Activated CD4-positive, alpha-beta T cell treated with anti-CD3 and anti-CD28 coated beads for 1 hour (primary cell): ENCODE measurements around the gene LIN28A.

Source experiments
- DNase-seq: peaks from one replicate; pipeline ENCODE4 v3.0.0-alpha.2; 2020

Gene LIN28A

DNA sequence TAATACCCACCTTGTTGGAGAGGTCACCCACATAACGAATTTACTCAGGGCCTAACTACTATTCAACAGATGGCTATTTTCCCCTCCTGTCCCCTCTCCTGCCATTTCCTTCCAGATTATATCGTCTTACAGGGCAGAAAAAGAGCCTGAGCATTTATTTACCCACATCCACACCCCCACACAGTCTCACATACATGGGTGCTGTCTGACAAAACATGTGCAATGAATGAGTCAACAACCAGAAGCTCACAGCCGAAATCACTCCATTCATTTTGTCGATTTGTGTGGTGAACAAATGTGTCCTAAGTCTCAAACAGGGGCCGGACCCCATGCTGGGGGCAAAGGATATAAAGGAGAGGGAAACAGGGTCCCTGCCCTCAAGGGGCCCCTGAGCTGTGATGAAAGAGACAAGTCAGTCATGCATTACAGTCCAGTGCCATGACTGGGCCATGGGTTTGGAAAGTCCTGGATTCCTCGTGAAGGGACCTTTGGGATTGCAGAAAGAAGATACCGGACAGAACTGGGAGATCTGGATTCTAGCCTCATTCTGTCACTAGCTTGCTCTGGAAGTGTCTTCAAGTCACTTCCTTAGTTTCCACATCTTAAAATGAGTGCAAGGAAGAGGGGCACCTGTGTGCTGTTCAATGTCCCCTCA lies 21.7 kb upstream of the LIN28A start:
- DNase-seq, result no peak

- no peak for DNase-seq
These were observed 20.9 kb upstream of the LIN28A start for GRCh38 chr1:26389604-26390247.

DNA sequence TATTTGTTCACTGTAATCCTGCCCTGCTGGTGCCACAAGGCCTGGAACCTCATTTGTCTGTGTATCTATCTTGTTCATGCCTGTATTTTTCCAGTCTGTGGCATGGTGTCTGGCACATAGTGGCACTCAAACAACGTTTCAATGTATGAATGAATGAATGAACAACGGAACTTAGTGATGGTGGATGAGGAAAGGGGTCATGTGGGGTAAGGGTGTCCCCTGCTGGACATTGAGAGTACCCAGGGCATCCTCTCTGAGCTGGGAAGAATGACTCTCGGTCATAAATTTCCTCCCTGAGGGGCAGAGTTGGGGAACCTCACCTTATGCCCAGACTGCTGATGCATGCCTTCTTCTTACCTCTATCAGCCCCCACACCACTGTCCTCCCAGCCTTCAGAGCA lies 19.2 kb upstream of the LIN28A start:
- DNase-seq, result no peak

DNA sequence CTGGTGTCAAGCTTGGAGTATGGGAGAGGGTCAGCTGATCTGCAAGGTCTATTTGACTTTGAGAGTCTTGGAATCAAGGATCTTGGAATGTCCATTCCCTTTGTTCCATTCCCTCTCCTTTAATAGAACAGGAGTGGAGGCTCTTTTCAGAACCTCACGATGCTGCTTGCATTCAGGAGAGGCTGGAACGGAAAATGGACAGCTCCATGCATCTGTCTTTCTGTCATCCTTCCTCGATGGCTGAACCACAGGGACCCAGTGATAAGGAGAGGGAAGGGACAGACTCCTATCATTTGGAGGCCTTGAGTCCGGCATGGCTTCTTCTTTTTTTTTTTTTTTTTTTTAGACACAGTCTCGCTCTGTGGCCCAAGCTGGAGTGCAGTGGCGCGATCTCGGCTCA lies 14.9 kb upstream of the LIN28A start:
- DNase-seq, result no peak

GRCh38 chr1:26399034-26399433 lies 11.6 kb upstream of the LIN28A start:
- no peak for DNase-seq

DNA sequence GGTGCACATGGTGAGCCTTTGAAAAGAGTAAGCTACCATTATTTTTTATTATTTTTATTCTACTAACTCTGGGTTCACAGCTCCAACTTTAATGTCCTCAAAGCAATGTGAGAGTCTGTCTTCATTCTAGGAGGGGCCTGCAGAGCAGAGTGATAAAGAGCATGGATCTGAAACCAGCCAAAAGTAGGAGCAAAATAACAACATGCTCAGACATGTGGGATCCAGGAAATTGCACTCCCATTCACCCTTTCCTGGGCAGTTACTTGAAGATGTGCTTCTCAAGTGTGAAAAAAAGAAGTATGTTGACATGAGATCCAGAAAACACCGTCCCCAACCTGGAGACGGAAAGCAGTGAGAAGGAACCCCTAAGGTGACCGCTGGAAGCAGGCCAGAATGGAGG lies 8.7 kb upstream of the LIN28A start:
- DNase-seq, result no peak

GRCh38 chr1:26403656-26404055 lies 7.0 kb upstream of the LIN28A start:
- DNase-seq, result no peak

GRCh38 chr1:26404641-26405040 lies 6.0 kb upstream of the LIN28A start:
- DNase-seq, result no peak

- no peak for DNase-seq
These were observed 5.2 kb upstream of the LIN28A start for GRCh38 chr1:26405281-26405915.

- DNase-seq, result peak; percentile 68
These were observed 2.0 kb upstream of the LIN28A start for GRCh38 chr1:26408604-26409003.

GRCh38 chr1:26409191-26409807 lies 1.3 kb upstream of the LIN28A start:
- no peak for DNase-seq

DNA sequence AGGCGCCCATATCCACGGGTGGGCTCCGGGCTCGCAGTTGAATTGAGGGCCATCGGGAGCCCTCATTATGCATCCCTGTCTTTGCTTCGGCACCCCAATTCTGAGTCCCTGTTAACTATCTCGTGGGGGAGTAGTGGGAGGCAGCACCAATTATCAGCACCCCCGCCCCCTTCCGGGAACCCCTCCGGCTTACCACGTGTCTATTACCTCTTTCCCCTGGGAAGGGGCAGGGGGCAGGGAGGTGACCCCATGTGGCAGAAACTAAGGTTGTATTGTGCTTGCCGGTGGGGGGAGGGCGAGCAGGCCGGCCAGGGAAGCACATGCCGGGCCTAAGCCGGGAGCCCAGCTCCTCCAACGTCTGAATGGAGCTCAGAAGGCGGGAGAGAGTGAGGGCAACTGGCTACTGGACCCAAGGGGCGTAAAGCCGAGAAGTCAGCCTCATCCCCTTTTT lies 1.0 kb downstream of the LIN28A start:
- DNase-seq, result no peak

GRCh38 chr1:26412180-26412840 lies 1.7 kb downstream of the LIN28A start:
- DNase-seq, result no peak

DNA sequence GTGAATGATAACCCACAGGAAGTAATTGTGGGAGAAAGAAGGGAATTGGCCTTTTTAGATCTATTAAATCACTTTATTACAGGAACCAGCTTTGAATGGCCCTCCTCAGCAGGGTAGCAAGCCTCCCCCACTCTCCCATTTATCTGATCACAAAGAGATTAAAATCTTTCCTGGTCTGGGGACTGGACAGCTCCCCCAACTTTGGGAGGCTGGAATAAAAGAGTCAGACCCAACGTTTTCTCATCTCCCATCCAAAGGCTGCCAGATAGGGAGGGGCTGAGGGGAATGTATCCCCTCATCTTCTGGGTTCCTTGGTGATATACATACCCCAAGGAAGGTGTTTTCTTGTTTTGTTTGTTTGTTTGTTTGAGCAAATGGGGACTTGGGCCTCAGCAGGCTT lies 2.4 kb downstream of the LIN28A start:
- DNase-seq, result no peak

DNA sequence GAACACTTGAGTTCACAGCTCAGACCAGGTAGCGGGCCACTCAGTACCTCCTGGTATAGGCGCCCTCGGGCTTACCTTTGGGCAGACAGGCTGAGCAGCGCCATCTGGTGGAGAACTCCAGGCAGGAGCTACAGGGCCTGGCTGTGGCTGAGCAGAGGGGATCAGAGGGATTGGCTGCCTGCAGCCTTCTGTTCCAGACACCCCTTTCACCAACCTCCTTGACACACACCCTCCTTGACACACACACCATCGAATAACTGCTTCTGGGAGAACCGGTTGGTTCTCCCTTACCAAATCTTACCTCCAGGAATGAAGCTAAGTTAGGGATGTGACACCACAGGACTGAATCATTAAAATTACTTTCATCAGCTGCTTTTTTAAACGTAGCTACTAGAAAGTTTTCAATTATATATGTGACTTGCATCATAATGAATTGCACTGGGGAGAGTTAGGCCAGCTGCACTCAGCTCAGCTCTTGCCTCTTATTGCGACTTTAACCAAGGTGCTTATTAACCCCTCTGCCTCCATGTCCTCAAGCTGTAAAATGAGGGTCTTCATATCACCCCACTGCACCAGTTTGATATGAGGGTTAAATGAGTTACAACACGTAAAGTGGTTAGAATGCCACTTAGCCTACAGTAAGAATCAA lies 6.6 kb downstream of the LIN28A start:
- DNase-seq, result peak; percentile 74

- no peak for DNase-seq
These were observed 8.3 kb downstream of the LIN28A start for GRCh38 chr1:26418865-26419349.

- no peak for DNase-seq
These were observed 8.9 kb downstream of the LIN28A start for GRCh38 chr1:26419494-26419893.

GRCh38 chr1:26429721-26430120 lies 19.1 kb downstream of the LIN28A start:
- no peak for DNase-seq

DNA sequence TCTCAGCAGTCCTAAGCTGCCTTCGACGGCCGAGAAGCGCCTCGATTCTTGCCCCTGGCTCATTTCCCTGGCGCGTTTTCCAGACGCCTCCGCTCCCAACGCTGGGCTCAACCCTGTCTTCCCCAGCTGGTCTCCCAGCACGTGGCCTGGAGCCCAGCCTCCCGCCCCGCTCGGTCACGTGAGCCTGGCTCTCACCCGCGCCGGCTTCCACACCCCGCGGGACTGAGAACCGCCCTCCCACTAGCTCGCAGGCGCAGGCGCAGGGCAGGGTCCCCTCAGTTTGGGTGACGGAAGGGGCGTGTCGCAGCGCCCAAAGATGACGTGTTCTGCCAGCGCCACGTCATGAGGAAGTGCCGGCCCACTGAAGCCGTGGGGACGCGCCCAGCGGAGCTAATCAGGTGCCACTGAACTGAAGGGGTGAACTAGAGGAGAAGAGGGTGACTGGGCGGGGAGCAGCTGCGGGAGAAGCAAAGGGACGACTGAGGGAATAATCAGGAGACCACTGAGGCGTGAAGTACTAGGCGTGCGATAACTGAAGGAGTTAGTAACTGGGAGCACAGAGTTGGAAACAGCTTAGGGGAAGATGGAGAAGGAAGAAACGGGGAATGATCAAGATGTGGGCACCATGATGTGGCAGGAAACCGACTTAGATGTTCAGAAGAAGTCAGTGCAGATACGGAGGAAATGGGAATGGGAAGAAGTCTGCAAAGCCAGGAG lies 21.5 kb downstream of the LIN28A start, which contains the start of gene DHDDS:
DHDDS (plus strand) TSS at position 343 of the 717 bp plus-strand sequence. CDS start 625 bp downstream, outside the sequence.
- DNase-seq, result peak; percentile 99

GRCh38 chr1:26432793-26433192 lies 22.2 kb downstream of the LIN28A start:
- DNase-seq, result no peak

DNA sequence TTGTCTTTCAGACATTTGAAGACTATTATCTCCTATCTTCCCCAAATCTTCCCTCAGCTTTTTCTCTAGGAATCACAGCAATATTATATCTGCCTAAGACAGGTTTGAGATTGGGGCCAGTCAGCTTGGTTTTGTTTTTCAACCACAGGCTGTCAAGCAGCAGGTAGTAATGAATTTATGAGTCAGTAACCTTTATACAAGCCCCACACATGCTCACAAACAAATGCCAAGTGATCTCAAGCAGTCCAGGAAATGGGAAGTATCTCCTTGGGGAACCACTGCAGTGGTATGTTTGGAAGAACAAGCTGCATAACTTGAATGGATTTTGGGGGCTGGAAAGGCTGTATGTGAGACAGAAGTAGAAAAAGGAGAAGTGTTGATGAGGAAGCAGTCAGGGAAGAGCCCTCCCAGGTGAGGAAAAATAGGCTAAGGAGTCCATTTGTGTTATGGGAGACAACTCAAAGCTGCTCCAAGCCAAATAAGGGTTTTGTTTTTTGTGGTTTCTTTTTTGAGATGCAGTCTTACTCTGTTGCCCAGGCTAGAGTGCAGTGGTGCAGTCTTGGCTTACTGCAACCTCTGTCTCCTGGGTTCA lies 23.6 kb downstream of the LIN28A start:
- no peak for DNase-seq
